Renal cortex interstitium (tissue), 11 donors: Measurements from ENCODE around the gene DHRS7B. TPM values are rescaled to one million over a fixed set of nuclear protein-coding genes. Genes with fewer than 3 reads are reported as not detected.
"Not testable (repeated sequence)": the region's sequence is repeated elsewhere in the genome, so short reads cannot be mapped to it uniquely, and the experiment has no call there.

Experiments used
- DNase-seq, 11 donors: peaks; one replicate each; pipeline ENCODE4 v3.0.0-alpha.2; 2013; ENCODE audit warnings: low read depth in 9 of 11, low spot score in 4 of 11; ENCODE audit errors: extremely low read depth in 1 of 11
- polyA plus RNA-seq, 3 donors: library from polyadenylated mRNA; unstranded; fragments of 120-200 nt; gene quantifications; one replicate each; pipeline ENCODE4 v1.2.1, GENCODE V29; 2013; ENCODE audit not compliant: insufficient read length in 3 of 3

The DHRS7B gene
- polyA plus RNA-seq, 3 donors: 35.4 to 41.3 (median 38.1) TPM

- no peak for DNase-seq
These were observed 14.1 kb downstream of the DHRS7B start for GRCh38 chr17:21140911-21141310.

DNA sequence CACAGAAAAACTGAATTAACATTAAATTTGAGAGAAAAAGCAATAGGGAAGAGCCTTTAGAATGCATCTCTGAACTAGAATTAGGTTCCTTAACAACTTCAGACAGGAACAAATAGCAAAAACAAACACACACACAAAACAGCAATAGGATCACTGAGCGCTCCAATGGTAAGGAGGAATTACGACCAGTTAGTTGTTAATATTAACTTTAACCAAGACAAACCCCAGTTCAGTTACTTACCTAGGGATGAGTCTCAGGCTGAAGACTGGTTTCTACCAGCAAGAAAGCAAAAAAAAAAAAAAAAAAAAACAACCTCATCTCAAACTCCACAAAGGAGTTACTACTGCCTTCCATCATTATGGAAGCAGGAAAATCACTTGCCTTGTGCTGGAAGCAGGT, 14.6 kb downstream of the DHRS7B start:
- DNase-seq: no peak

GRCh38 chr17:21142065-21142464, 15.3 kb downstream of the DHRS7B start:
- DNase-seq: not testable (repeated sequence)

GRCh38 chr17:21143695-21144094, 16.9 kb downstream of the DHRS7B start:
- DNase-seq: no peak

- DNase-seq: not testable (repeated sequence)
These were observed 17.5 kb downstream of the DHRS7B start for GRCh38 chr17:21144299-21144698.

- DNase-seq: no peak
These were observed 19.7 kb downstream of the DHRS7B start for GRCh38 chr17:21146362-21147015.

DNA sequence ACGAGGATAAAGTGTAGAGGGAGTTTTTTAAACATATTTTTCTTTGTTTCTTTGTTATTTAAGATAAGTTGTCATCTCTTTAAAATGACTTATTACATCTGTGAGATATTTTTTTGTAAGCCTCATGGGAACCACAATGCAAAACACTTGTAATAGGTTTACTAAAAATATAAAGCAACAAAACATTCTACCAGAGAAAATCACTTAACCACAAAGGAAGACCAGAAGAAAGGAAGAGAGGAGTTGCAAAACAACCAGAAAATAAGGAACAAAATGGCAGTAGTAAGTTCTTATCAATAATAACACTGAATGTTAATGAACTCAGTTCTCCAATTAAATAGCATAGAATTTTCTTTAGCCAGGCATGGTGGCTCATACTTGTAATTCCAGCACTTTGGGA, 22.9 kb downstream of the DHRS7B start:
- DNase-seq: no peak

- no peak for DNase-seq
These were observed 26.0 kb downstream of the DHRS7B start for GRCh38 chr17:21152731-21153130.

DNA sequence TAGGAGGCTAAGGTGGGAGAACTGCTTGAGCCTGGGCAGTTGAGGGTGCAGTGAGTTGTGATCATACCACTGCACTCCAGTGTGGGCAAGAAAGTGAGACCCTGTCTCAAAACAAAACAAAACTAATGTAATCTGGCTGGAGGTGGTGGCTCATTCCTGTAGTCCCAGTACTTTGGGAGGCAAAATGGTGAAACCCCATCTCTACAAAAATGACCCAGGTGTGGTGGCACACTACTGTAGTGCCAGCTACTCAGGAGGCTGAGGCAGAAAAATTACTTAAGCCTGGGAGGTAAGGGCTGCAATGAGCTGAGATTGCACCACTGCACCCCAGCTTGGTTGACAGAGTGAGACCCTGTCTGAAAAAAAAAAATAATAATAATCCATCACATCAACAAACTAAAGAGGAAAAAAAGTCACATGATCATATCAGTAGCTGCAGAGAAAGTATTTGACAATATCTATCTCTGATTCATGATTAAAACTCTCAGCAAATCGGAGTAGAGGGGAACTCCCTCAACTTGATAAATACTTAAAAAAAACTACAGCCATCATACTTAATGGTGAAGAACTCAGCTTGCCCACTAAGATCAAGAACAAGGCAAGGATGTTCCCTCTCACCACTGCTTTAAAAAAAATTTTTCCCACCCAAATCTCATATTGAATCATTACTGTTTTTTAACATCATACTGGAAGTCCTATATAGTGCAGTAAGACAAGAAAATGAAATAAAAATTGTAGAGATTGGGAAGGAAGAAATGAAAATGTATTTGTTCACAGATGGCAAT, 31.0 kb downstream of the DHRS7B start:
- no peak for DNase-seq

GRCh38 chr17:21160401-21160800, 33.6 kb downstream of the DHRS7B start:
- no peak for DNase-seq

DNA sequence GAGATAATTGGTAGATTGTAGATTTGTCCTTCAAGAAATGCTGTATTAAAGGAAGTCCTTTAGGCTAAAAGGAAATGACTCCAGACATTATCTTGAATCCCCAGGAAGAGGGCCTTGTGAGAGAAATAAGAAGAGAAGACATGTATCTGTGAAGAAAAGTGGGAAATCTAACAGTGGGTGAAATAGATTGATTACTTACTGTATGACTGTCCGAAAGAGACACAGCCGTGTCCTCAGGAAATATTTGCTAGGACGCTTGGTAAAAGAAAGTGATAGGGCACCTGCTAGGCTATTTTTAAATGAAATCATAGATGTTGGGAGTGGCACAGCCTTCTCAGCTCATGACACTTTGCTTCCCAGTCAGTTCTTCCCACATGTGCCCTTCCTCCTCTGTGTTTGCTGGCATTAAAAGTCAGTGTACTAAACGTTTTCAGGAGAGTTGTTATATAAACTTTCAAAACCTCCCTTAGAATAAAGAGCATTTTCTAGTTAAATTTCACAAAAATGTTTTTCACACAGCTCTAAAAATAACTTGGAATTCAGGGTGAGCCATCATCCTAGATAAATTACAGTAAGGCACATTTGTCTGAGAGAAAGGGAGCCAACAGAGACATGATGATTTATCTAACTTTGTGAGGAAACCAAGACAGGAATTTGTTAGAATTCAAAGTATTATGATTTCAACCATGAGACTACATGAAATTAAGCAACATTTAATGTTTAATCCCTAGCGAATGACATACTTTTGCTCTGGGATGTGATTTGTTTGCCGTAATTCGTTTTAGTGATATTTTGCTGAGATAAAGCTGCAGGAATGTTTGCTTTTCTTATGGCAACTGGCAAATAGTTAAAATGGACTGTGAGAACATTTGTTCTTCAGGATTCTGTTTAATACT, 35.0 kb downstream of the DHRS7B start:
- no peak for DNase-seq

- DNase-seq: no peak
These were observed 35.6 kb downstream of the DHRS7B start for GRCh38 chr17:21162394-21162775.

DNA sequence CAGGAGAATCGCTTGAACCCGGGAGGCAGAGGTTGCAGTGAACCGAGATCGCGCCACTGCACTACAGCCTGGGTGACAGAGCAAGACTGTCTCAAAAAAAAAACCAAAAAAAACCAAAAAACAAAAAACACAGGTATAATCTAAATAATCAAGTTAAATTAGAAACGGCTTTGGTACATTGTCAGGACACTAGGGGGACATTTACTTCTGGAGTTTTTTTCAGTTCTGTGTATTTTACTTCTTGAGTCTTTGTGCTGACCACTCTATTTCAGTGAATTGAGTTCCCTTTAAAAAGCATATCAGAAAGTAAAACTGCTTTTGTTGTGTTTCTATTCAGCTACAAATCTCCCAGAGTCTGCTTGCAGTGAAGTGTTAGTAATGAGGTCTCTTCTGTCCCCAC, 36.3 kb downstream of the DHRS7B start:
- DNase-seq: no peak

GRCh38 chr17:21164216-21164615, 37.5 kb downstream of the DHRS7B start:
- no peak for DNase-seq

GRCh38 chr17:21164620-21165019, 37.9 kb downstream of the DHRS7B start:
- no peak for DNase-seq

GRCh38 chr17:21165922-21166594, 39.3 kb downstream of the DHRS7B start:
- DNase-seq: no peak

DNA sequence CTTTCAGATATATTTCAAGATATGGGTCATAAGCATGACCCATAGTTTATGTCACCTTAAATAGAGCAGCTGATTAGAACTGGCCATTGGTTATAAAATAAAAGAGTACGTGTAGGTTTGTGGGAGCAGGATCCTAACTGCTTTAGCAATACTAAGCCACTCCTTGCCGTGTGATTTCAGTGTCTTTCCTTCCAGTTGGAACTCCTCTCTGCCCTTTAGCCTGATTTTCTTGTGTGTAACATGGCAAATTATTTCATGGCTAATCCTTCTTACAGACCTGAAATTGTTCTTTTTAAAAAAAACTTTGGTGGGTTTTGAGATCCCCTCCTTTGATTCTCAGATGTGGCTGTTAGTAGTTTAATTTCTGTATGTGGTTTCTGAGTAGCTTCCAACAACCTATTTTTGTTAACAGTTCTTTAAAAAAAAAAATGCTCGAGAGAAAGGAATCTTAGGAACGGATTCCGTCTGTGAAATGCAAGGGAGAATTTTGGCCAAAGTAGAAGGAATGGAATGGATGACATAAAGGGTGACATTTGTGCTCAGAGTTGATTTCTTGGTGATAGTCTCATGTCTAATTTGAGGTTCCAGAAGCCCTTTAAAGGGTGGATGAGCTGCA, 39.9 kb downstream of the DHRS7B start:
- no peak for DNase-seq

DNA sequence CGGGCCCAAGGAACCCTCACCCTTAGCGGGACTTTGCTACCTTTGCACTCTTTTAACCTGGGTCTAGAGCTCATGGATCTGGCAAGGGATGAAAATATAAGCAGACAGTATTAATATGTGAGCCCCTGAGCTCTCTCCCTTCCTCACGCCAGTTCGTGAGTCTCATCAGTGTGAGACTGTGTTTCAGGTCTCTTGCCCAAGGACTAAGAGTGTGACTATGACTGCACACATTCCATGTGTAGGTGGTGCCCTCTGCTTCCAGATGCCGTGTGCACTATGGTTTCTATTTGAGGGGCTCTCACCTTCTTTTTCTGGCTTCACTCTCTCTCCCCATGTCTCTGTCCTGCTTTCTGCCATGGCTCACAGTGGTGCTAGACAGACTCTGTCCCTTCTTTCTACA, 40.5 kb downstream of the DHRS7B start:
- no peak for DNase-seq

- DNase-seq: no peak
These were observed 41.7 kb downstream of the DHRS7B start for GRCh38 chr17:21168555-21168865.
